ENCODE results near the gene PALLD.

DNA sequence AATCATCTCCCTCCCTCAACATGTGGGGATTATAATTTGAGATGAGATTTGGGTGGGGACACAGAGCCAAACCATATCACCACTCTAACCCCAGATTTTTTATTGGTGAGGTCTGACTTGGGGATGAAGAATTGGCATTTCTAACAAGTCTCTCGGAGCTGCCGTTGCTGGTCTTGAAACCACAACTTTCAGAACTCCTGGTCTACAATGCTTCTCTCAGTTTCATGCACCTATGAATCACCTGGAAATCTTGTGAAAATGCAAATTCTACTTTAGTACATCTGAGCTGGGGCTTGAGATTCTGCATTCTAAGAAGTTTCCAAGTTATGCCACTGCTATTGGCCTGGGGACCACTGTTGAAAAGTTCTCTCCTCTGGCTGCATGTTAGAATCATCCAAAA lies 78.6 kb downstream of the PALLD start:
- TF ChIP-seq ZNF121 (CRISPR knock-in tag; IDR thresholded peaks at IDR 0.05) (no peak), SALL2 (CRISPR knock-in tag; IDR thresholded peaks at IDR 0.05) (no peak), JDP2 (CRISPR knock-in tag; IDR thresholded peaks at IDR 0.05; ENCODE audit: borderline replicate concordance) (no peak), NRL (CRISPR knock-in tag; IDR thresholded peaks at IDR 0.05; ENCODE audit: borderline replicate concordance) (no peak), SRSF9 (IDR thresholded peaks at IDR 0.05; ENCODE audit: borderline replicate concordance, insufficient read depth, low read depth, low read length, poor library complexity, severe bottlenecking) (no peak), TRIM24 (CRISPR knock-in tag; IDR thresholded peaks at IDR 0.05) (no peak), EZH2 (conservative IDR thresholded peaks at IDR 0.05; ENCODE audit: low read depth, low read length) (no peak), CREB1 (IDR thresholded peaks at IDR 0.05) (no peak), CREB1 (CRISPR knock-in tag; IDR thresholded peaks at IDR 0.05) (no peak)
- TF ChIP-seq, protein P1, sequence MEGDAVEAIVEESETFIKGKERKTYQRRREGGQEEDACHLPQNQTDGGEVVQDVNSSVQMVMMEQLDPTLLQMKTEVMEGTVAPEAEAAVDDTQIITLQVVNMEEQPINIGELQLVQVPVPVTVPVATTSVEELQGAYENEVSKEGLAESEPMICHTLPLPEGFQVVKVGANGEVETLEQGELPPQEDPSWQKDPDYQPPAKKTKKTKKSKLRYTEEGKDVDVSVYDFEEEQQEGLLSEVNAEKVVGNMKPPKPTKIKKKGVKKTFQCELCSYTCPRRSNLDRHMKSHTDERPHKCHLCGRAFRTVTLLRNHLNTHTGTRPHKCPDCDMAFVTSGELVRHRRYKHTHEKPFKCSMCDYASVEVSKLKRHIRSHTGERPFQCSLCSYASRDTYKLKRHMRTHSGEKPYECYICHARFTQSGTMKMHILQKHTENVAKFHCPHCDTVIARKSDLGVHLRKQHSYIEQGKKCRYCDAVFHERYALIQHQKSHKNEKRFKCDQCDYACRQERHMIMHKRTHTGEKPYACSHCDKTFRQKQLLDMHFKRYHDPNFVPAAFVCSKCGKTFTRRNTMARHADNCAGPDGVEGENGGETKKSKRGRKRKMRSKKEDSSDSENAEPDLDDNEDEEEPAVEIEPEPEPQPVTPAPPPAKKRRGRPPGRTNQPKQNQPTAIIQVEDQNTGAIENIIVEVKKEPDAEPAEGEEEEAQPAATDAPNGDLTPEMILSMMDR (CRISPR knock-in tag; IDR thresholded peaks at IDR 0.05), result no peak
- TF ChIP-seq, protein P2, sequence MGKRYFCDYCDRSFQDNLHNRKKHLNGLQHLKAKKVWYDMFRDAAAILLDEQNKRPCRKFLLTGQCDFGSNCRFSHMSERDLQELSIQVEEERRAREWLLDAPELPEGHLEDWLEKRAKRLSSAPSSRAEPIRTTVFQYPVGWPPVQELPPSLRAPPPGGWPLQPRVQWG (CRISPR knock-in tag; IDR thresholded peaks at IDR 0.05; ENCODE audit: borderline replicate concordance, low read depth), result no peak
